HG03196 (cell line): ENCODE measurements around the gene SLC6A5.
"Not testable (repeated sequence)": the region's sequence is repeated elsewhere in the genome, so short reads cannot be mapped to it uniquely, and the experiment has no call there.

ENCODE experiments used
- ATAC-seq: cut with Tn5 transposase; IDR thresholded peaks from one replicate; pipeline ENCODE4 v1.9.1; 2021; ENCODE audit not compliant: unreplicated experiment

The SLC6A5 gene

DNA sequence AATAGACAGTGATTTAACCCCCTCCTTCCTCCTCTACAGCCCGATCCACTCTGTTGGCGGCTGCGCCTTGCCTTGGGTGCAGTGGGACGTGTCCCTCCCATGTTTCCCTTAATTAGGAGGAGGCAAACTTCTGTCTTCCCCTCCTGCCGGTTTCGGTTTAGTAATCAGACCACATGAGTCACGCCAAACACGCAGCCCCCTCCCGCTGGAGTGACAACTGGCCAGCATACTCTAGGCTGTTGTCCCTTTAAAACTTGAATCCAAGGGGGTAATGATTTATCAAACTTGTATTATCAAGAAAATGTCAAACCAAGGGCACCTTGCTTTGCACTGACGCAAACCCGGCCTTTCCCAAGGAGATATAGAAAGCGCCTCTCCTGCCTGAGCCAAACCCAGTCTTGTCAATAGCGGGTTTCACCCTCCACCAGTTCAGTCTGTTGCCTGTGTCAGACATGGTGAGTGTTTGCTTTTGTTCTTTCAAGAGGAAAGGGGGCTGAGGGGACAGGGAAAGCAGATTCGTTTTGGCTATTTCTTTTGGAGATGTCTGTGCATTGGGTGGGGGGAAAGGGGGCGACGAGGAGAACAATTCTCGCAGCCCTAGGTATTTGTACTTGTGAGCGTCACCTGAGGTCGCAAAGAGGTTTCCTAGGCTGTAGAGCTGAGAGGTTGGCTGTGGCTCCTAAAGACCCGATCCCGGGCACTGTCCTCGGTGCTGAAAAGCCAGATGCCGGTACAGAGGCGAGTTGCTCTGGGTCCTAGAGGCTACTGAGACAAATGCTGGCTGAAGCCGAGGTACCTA lies at the start of gene SLC6A5:
Gene SLC6A5 (plus strand): TSS at position 388 of the 799 bp plus-strand sequence. CDS start 65 bp downstream, at position 453.
- no peak for ATAC-seq

DNA sequence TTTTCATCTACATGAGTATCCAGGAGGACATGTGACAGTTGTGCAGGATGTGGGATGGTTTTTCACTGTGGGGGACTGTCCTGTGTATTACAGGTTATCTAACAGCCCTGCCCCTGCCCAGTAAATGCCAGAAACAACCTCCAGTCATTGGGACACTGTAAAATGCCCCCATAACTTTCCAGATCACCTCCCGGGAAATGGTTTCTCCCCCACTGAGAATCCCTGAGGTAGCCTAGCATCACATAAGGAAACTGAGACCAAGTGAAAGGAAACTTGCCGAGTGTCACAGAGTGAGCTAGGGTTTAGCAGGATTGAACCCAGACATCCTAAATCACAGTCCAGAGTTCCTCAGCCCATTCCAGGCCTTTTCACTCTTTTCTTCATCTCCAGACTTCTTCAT lies 48.3 kb upstream of the SLC6A5 start:
- no peak for ATAC-seq

DNA sequence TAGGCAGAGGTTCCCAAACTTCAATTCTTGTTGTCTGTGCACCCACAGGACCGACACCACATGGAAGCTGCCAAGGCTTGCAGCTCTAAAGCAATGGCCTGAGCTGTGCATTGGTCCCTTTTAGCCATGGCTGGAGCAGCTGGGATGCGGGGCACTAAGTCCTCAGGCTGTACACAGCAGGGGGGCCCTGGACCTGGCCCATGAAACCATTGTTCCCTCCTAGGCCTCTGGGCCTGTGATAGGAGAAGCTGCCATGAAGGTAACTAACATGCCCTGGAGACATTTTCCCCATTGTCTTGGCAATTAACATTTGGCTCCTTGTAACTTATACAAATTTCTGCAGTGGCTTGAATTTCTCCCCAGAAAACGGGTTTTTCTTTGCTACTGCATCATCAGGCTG lies 43.6 kb upstream of the SLC6A5 start:
- no peak for ATAC-seq

DNA sequence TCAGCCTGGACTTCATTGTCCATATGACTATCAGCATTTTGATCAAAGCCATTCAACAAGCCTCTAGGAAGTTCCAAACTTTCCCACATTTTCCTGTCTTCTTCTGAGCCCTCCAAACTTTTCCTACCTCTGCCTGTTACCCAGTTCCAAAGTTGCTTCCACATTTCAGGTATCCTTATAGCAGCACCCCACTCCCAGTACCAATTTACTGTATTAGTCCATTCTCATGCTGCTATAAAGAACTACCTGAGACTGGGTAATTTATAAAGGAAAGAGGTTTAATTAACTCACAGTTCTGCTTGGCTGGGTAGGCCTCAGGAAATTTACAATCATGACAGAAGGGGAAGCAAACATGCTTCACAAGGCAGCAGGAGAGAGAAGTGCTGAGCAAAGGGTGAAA lies 43.0 kb upstream of the SLC6A5 start:
- ATAC-seq: not testable (repeated sequence)

DNA sequence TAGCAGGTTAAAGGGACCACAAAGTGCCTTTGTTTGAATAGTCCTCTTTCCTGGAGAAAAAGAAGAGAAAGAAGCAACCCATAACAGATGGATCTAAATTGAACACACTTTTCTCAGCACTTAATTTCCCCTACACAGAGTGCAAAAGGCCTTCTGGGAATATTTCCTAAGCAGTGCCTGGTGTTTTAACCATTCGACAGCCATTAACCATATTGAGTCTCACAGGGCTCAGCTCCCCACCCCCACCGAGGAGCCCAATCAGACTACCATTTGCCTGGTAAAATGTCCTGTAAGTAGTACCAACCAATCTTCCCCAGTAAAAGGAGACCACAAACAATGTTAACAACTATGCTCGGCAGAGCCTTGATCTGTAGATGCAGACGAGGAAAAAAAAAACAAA lies 40.7 kb upstream of the SLC6A5 start:
- no peak for ATAC-seq

DNA sequence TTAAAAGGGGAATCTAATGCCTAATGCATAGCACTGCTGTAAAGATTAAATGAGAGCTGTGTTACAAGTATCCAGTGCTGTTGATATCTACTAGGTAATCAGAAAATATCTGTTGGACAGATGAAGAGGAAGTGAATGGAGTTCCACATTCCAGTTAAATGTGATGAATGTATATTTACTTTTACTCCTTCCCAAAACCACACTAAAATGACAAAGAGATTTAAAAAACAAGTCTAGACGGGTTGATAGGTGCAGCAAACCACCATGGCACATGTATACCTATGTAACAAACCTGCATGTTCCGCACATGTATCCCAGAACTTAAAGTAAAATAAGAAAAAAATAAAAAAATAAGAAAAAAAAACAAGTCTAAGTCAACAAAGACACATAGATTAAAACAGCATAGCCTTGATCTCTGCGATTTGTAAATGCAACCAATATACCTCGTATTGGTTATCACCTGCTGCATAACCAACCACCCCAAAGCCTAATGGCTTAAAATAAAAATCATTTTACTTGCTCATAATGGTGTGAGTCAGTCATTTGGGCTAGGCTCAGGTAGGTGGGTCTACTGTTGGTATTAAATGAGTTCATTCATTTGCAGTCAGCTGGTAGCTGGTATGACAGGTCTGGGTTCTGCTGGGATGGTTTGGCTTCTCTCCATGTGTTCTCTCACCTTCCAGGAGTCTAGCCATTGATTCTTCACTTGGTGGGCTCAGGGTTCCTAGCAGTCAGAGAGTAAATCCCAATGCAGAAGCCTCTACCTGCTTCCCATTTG lies 39.7 kb upstream of the SLC6A5 start:
- ATAC-seq: no peak

DNA sequence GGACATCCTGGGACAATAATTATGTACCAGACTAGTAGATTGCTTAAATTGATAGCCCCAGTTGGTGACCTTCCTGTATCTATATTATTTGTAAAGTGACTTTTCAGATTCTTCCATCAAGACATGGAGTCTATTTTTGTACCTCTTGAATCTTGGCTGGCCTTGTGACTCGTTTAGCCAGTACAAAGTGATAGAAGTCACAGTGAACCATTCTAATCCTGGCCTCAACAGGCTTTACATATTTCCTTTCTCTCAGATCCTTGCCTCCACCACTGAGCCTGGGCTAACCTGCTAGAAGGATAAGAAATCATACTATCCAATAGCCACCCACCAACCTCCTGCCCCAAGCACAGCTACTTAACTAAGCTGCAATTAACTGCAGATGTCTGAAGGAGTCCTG lies 37.5 kb upstream of the SLC6A5 start:
- no peak for ATAC-seq

DNA sequence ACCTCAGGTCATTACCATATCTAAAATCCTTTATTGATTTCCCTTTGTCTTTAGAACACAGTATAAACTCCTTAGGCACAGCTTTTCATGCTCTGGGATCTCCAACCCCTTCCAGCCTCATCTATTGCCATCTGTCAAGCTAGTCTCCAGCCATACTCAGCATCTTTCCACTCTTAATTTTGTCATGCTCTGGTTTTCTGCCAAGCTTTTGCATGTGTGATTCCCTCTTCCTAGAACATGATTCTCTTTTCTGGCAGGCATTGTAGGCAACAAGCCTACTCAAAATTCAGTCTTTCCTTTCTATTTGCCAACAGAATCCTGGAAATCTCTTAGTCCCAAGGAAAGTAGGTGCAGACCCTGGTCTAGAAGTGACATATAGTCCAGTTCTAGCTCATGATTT lies 35.5 kb upstream of the SLC6A5 start:
- ATAC-seq: no peak

DNA sequence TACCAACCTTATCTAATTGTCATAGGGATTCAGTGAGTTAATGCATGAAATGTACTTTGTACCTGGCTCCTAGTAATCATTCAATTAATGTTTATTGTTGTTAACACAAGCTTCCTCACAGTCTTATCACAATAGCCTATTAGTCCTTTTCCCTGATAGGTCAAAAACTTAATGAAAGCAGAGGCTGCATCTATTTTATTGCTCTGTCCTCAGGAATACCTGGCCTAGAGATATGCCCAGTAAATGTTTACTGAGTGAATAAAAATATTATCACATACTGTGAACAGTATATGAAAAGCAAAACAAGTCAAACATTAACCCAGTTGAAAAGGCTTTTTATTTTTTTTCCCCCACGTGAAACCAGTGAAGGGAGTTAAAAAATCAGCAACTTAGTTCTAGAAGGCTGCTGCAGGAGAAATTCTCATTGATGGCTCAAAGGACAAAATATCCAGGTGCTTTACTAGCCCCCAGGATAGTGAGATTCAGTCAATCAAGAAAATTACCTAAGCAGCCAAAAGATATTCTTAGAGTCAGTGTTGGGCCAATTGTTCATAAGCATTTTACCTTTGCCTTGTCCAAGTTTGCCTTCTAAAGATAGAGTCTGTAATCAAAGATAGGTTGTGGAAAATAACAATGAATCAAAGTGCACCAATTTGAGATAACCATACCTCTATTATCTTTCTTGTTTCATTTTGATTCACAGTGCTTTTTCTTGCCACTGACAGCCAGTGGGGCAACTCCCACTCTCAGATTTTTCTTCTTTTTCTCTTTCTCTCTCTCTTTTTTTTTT lies 34.4 kb upstream of the SLC6A5 start:
- ATAC-seq: no peak

DNA sequence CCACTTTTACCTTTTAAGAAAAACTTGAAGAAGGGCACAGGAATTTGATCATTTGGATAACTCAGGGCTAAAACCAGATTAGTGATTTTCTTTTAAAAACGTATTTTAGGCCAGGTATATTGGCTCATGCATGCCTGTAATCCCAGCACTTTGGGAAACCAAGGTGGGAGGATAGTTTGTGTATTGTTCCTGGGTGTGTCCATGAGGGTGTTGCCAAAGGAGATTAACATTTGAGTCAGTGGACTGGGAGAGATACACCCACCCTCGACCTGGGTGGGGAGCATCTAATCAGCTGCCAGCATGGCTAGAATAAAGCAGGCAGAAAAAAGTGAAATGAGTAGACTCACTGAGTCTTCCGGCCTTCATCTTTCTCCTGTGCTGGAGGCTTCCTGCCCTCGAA lies 33.3 kb upstream of the SLC6A5 start:
- not testable (repeated sequence) for ATAC-seq

DNA sequence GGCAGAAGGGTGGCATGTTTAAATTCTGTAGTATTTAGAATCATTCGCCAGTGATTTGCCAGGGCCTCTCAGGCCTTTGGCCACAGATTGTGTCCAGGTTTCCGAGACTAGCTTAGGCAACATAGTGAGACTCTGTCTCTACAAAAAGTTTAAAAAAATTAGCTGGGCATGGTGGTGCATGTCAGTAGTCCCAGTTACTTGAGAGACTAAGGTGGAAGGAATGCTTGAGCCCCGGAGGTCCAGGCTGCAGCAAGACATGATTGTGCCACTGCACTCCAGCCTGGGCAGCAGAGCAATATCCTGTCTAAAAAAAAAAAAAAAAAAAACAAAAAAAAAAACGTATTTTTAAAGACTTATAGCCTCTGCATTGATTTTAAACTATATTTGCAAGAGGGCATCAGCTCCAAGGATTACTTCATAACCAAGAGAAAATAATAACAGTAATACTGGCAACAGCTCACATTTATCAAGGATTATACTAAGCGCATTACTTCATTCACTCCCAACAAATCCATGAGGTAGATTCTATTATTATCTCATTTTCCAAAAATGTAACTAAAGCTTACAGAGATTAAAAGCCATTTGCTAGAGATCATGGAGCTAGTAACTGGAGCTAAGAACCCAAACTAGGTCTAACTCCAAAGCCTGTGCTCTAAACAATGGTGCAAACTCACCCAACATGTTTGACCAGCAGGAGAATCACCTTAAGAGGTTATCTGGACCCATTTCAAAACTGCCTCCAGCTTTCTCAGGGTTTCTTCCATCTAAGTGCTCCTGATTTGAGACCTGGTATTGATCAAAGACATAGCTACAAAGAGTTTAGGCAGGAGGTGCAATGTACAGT lies 32.6 kb upstream of the SLC6A5 start:
- no peak for ATAC-seq

DNA sequence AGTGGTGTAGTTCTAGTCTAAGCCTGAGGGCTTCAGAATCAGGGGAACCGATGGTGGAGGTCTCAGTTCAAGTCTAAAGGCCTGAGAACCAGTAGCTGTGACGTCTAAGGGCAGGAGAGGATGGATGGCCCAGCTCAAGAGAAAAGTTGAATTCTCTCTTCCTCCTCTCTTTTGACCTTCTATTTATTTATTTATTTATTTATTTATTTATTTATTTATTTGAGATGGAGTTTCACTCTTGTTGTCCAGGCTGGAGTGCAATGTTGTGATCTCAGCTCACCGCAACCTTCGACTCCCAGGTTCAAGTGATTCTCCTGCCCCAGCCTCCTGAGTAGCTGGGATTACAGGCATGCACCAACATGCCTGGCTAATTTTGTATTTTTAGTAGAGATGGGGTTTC lies 19.7 kb upstream of the SLC6A5 start:
- not testable (repeated sequence) for ATAC-seq

DNA sequence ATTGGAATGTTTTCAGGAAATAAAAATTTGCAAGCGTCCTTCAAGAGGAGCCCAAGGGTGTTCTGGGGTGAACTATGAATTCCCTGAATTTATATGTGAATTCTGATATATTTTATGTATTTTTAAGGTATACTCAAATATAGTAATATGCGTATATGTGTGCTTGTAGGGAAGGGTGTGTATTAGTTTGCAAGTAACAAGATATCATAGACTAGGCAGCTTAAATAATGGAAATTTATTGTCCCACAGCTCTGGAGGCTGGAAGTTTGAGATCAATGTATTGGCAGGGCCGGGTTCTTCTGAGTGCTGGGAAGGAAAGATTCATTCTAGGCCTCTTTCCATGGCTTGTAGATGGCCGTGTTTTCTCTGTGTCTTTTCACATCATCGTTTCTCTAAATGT lies 16.2 kb upstream of the SLC6A5 start:
- no peak for ATAC-seq

DNA sequence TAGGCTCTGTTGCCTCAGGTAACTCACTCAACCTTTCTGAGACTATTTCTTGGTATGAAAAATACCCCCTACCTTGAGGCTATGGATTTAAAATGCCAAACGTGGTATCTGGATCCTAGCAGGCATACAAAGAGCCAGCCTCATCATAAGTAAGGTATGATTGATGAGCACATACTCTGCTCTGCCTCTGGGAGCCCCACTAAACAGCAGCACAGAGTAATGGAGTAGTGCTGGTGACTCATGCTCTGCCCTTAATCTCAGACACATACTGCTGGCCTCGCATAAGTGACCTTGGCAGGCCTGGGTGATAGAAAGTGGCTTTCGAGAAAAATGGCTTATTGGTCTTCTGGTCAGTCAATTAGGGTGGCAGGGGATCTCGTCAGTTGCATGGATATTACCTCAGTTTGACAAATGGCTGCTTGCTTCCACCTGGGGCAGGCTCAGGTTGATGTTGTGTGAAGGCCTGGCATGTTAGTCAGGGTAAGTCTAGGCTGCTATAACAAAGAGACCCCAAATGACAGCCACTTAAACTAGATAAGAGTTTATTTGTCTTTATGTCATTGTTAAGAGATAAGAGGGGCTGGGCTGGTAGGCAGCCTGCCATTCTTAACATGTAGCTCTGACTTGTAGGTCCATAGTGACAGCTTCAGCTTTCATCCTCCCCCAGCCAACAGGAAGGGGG lies 15.2 kb upstream of the SLC6A5 start:
- ATAC-seq: no peak

DNA sequence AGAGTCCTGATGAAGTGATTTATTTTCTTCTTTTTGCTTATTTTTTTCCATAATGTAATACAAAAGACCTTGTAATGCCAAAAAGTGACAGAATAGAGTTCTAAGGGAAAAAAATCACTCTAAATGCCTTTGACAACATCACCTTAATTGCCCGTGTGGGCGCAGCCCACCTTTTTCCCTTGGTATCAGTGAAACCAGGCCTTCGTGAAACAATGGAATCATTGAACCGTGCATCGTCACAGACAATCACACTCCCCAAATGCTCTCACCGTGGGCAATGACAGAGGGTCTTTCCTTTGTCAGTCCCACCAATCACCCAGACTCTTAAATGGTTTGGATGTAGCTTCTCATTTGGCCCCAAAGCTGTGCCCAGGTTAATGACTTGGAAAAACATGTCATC lies 9.6 kb upstream of the SLC6A5 start:
- no peak for ATAC-seq

DNA sequence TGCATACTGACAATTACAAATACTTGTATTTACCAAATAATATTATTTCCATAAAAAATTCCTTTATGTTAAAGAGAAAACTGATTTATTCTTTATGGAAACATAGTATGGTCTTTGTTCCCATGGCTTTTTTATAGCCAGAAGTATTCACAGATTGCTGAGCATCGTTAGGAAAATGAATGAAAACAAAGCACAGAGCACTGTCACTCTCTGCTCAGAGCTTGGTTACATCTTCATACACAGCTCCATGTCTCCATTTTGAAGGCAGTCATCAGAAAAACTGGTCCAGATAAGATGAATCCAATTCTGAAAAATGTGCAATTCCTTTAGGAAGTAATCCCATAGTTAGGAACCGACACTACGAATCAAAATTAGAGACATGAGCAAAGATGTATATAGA lies 9.0 kb upstream of the SLC6A5 start:
- no peak for ATAC-seq

DNA sequence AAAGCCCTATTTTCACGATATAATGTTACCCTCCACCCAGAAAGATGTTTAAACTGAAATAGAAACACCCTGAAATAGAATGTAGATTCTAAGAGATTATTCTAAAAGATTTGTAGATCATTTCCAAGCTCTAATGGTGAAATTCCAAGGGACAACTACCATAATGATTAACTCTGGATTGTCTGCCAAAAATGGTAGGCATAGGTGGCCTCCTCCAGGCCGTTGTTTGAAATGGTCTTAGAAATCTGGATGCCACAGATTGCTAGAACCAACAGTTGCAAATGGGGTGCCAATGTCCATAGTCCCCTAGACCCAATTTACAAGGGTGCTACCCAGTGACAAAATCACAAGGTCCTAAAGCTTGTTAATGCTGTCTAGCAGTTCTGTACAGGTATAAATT lies 6.7 kb upstream of the SLC6A5 start:
- ATAC-seq: no peak

DNA sequence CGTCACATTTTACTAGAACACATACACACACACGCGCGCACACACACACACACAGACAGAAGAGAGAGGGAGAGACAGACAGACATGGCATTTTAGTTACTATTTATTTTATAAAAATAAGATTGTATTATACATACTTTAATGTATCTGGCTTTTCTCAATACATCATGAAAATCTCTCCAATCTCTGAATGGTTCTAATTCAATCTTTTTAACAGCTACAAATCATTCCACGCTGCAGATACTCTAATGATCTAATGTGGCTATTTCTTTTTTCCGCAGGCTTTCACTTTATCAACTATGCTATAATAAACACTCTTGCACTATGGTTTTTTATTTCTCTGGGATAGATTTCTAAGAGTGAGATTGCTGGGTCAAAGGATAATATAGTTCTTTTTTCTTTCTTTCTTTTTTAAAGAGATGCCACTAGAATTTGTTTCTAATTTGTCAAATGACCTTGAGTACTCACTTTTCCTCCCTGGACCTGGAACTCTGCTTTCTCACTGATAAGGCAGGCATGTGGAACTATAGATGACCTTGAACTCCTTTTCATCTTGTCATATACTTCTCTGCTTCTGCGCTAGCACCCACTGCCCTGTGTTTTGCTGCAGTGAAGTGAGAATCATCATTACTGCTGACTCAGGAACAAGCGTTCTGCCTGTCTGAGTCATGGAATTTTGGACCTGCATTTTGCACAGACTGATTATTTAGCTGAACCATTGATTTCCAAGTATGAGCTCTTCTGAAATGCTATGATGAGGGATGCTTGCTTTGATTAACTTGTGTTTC lies 4.9 kb upstream of the SLC6A5 start:
- ATAC-seq: no peak

DNA sequence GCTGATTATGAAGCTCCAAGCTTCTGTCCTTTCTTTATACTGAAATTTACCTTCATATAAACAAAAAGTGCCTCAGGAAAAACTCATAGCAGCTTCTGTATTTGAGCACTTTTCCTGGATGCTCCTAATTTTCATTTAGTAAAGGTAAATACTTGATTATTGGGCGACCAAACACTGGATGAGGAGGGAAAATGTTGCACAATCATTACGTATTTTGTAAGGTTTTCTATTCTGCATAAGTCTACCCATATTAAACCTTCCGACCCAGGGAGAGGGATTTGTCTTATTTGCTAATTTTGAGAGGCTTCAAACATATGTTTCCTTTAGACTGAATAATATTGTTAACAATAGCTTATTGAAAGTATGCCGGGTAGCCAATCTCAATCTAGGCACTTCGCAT lies 4.3 kb upstream of the SLC6A5 start:
- no peak for ATAC-seq
